Sigmoid colon (tissue), 7 donors: ENCODE measurements around the gene SAMHD1. TPM values are rescaled to one million over a fixed set of nuclear protein-coding genes. Genes with fewer than 3 reads are reported as not detected.
A peak's percentile ranks its signal among the peaks of the same experiment; 100 is the strongest.

Experiments
- DNase-seq: peaks from one replicate; pipeline ENCODE4 v3.0.0-alpha.2; 2019
- H3K27ac ChIP-seq, 4 donors: fragments of 200-600 bp; sonication (generic); one replicate each; pipeline ENCODE4 v1.5.1; 2016 to 2019; ENCODE audit warnings: mild to moderate bottlenecking in 1 of 4
- H3K27me3 ChIP-seq, 3 donors: fragments of 200-600 bp; sonication (generic); one replicate each; pipeline ENCODE4 v1.5.1; 2019; ENCODE audit warnings: mild to moderate bottlenecking in 1 of 3
- H3K36me3 ChIP-seq, 4 donors: fragments of 200-600 bp; sonication (generic); one replicate each; pipeline ENCODE4 v1.5.1; 2016 to 2019
- H3K4me1 ChIP-seq, 4 donors: fragments of 200-600 bp; sonication (generic); one replicate each; pipeline ENCODE4 v1.5.1; 2017 to 2019
- H3K4me3 ChIP-seq, 4 donors: fragments of 200-600 bp; sonication (generic); one replicate each; pipeline ENCODE4 v1.5.1; 2017 to 2019; ENCODE audit warnings: mild to moderate bottlenecking in 2 of 4, moderate library complexity in 1 of 4
- H3K9me3 ChIP-seq, 4 donors: fragments of 200-600 bp in 3 of 4; sonication (generic) in 3 of 4; one replicate each; pipeline versions ENCODE4 v1.5.1 to v1.6.1; 2013 to 2019
- EP300 ChIP-seq, 4 donors: sonication (generic); formaldehyde crosslinking; IDR thresholded peaks; one replicate each; pipeline ENCODE4 v1.6.1; 2017; ENCODE audit warnings: antibody characterized with exemption in 4 of 4
- POLR2A ChIP-seq, 2 donors: fragments of 450-650 bp; IDR thresholded peaks; one replicate each; pipeline ENCODE4 v1.6.1; 2016; ENCODE audit warnings: antibody characterized with exemption in 2 of 2, mild to moderate bottlenecking in 2 of 2, moderate library complexity in 2 of 2
- POLR2AphosphoS5 ChIP-seq, 4 donors: sonication (generic); formaldehyde crosslinking; IDR thresholded peaks; one replicate each; pipeline ENCODE4 v1.6.1; 2017; ENCODE audit warnings: antibody characterized with exemption in 4 of 4
- WGBS, 2 donors: extraction: QIAGEN DNeasy Blood & Tissue Kit; methylation state at CpG; one replicate each; pipeline ENCODE4 v1.1.7; 2013; 5-methylcytosine and 5-hydroxymethylcytosine counted together
- intact Hi-C: fragments of 100-400 bp; cut with DNase I; formaldehyde crosslinking; loops from one replicate; pipeline ENCODE4 v1.15.1; 2023
- polyA plus RNA-seq, 3 donors: library from polyadenylated mRNA; stranded (reverse); fragments of 200-250 nt; gene quantifications; one replicate each; pipeline ENCODE4 v1.2.3, GENCODE V29; 2013
- total RNA-seq, 4 donors: library from RNA; depleted of rRNA; stranded (reverse); fragments of >200 nt; gene quantifications; one replicate each; pipeline ENCODE4 v1.1.0, GENCODE V29; 2016
- TF ChIP-seq, protein P1 (sequence below), 4 experiments: fragments of 450-650 bp in 3 of 4; fragments of 200-600 bp in 1 of 4; IDR thresholded peaks; one replicate each; pipeline ENCODE4 v1.5.1; 2016 to 2019; ENCODE audit warnings: antibody characterized with exemption in 4 of 4, mild to moderate bottlenecking in 3 of 4, moderate library complexity in 2 of 4
- donor health status: healthy with polysubstance abuse.
- donor health status: Bipolar disorder and iron deficiency.
- donor health status: healthy.

Gene SAMHD1
- total and polyA plus RNA-seq, 7 donors: 27.0 to 179 (median 89.6) TPM

DNA sequence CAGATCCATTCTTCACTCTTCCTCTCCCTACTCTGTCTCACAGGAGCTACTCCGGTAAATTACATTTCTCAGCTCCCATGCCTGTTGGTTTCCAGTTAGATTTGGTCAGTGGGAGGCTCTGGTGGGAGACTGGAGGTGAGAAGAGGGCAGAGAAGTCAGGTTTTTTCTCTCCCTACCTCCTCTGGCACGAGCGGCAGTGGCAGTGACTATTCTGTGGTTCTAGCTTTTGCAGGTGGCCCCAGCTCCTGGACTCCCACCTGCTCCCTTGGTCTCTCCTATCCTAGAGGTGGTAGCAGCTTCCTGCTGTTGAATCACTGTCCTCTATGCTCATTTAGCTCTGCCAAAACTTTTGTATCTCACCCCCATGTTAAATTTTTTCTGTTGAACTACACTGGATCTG is 57.7 kb downstream of the SAMHD1 start:
- Histone ChIP-seq H3K4me1 (no peaks in the 10 kb centered on the region), H3K27ac (no peak overlapping the region), H3K9me3 (no peaks in the 10 kb centered on the region), H3K27me3 (no peaks in the 10 kb centered on the region), H3K4me3 (no peak overlapping the region), H3K36me3 (peaks cover 0 to 84% (median 35%) of the 10 kb centered on the region in 4 donors)
- intact Hi-C loops: no loop called here
- 92 to 95% methylated on average over 3 of the region's 3 CpGs for WGBS, 2 donors
- DNase-seq: no peak
- no peak for TF ChIP-seq EP300 (IDR thresholded peaks at IDR 0.05)
- no peak for TF ChIP-seq POLR2AphosphoS5 (IDR thresholded peaks at IDR 0.05)
- TF ChIP-seq, protein P1, sequence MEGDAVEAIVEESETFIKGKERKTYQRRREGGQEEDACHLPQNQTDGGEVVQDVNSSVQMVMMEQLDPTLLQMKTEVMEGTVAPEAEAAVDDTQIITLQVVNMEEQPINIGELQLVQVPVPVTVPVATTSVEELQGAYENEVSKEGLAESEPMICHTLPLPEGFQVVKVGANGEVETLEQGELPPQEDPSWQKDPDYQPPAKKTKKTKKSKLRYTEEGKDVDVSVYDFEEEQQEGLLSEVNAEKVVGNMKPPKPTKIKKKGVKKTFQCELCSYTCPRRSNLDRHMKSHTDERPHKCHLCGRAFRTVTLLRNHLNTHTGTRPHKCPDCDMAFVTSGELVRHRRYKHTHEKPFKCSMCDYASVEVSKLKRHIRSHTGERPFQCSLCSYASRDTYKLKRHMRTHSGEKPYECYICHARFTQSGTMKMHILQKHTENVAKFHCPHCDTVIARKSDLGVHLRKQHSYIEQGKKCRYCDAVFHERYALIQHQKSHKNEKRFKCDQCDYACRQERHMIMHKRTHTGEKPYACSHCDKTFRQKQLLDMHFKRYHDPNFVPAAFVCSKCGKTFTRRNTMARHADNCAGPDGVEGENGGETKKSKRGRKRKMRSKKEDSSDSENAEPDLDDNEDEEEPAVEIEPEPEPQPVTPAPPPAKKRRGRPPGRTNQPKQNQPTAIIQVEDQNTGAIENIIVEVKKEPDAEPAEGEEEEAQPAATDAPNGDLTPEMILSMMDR (IDR thresholded peaks at IDR 0.05): no peak
- TF ChIP-seq POLR2A (IDR thresholded peaks at IDR 0.05): no peak

DNA sequence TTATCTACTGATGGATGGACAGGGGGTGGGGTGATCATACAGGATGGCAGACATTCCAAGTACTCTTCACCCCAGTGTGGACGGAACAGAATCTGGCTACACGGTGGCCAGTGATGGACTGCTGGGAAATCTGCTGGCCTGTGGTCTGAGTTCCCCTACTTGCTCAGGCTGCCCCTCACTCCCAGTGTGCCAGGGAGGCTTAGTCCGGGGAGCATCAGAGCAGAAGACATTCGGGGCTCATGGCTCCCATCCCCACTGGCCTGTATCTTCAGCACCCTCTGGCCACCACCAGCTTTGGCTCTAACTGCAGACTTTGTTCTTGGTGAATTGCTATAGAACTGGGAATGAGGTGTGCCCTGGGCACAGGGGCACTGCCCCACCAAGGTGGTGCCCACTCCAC is 60.3 kb downstream of the SAMHD1 start:
- no peak overlapping the region for H3K27ac ChIP-seq
- TF ChIP-seq, protein P1 (IDR thresholded peaks at IDR 0.05): no peak
- TF ChIP-seq POLR2AphosphoS5 (IDR thresholded peaks at IDR 0.05): no peak
- TF ChIP-seq POLR2A (IDR thresholded peaks at IDR 0.05): no peak
- no peak for DNase-seq
- H3K27me3 ChIP-seq: no peaks in the 10 kb centered on the region
- intact Hi-C loops: no loop called here
- peaks cover 0 to 59% (median 26%) of the 10 kb centered on the region in 4 donors for H3K36me3 ChIP-seq
- H3K4me1 ChIP-seq: peaks cover 0 to 12% (median 7%) of the 10 kb centered on the region in 4 donors
- H3K4me3 ChIP-seq: no peak overlapping the region
- no peaks in the 10 kb centered on the region for H3K9me3 ChIP-seq
- WGBS, 2 donors: 96% methylated on average over 4 of the region's 4 CpGs

DNA sequence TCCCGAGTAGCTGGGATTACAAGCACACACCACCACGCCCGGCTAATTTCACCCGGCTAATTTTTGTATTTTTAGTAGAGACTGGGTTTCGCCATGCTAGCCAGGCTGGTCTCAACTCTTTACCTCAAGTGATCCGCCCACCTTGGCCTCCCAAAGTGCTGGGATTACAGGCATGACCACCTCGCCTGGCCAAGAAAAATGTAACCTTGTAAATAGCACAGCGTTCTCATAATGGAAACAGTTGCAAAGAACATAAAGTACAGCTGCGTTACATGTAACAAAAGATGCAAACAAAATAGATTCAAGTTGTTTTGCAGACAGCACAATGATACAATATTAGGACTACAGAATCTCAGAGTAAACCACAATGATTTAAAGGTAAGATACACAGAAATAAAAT is 60.9 kb downstream of the SAMHD1 start:
- DNase-seq: no peak
- no peaks in the 10 kb centered on the region for H3K9me3 ChIP-seq
- peaks cover 0 to 53% (median 22%) of the 10 kb centered on the region in 4 donors for H3K36me3 ChIP-seq
- H3K4me1 ChIP-seq: peaks cover 0 to 12% (median 7%) of the 10 kb centered on the region in 4 donors
- intact Hi-C loops: no loop called here
- H3K27ac ChIP-seq: no peak overlapping the region
- 90 to 92% methylated on average over 9 of the region's 9 CpGs for WGBS, 2 donors
- TF ChIP-seq EP300 (IDR thresholded peaks at IDR 0.05): no peak
- TF ChIP-seq, protein P1 (IDR thresholded peaks at IDR 0.05): no peak
- TF ChIP-seq POLR2AphosphoS5 (IDR thresholded peaks at IDR 0.05): no peak
- no peak for TF ChIP-seq POLR2A (IDR thresholded peaks at IDR 0.05)
- no peak overlapping the region for H3K4me3 ChIP-seq
- H3K27me3 ChIP-seq: no peaks in the 10 kb centered on the region

DNA sequence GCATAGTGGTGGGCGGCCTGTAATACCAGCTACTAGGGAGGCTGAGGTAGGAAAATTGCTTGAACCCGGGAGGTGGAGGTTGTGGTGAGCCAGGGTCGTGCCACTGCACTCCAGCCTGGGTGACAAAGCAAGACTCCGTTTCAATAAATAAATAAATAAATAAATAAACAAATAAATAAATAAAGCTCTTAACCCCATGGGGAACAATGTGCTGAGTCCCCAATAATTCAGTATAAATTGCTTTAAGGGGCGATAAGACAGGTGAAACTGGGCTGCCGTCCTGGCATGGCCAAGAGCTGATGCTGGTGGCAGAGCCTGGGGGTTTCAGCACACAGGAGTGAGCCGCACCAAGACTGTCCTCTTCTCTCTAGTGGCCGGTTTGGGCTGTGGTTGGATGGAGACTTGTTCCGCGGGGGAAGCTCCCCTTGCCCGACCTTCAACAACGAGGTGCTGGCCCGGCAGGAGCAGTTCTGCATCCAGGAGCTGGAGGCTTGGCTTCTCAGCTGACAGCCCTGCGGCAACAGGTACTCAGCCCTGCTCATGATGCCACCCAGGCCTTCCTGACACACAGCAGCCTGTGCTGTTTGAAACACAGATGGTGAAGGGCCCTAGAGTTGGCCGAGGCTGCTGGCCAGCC is 62.5 kb downstream of the SAMHD1 start:
- H3K4me1 ChIP-seq: peaks cover 0 to 12% (median 7%) of the 10 kb centered on the region in 4 donors
- no peak overlapping the region for H3K27ac ChIP-seq
- H3K4me3 ChIP-seq: no peak overlapping the region
- intact Hi-C loops: loop anchor here (5.0 kb wide), 2 partner anchors 117 to 277 kb away; partner anchors contain the start of gene DSN1
- 84 to 88% methylated on average over 15 of the region's 15 CpGs for WGBS, 2 donors
- peaks cover 0 to 42% (median 13%) of the 10 kb centered on the region in 4 donors for H3K36me3 ChIP-seq
- H3K9me3 ChIP-seq: no peaks in the 10 kb centered on the region
- peak in 1 of 4 donors; percentile 7 for TF ChIP-seq POLR2AphosphoS5 (IDR thresholded peaks at IDR 0.05)
- TF ChIP-seq, protein P1 (IDR thresholded peaks at IDR 0.05): no peak
- no peaks in the 10 kb centered on the region for H3K27me3 ChIP-seq
- DNase-seq: no peak

DNA sequence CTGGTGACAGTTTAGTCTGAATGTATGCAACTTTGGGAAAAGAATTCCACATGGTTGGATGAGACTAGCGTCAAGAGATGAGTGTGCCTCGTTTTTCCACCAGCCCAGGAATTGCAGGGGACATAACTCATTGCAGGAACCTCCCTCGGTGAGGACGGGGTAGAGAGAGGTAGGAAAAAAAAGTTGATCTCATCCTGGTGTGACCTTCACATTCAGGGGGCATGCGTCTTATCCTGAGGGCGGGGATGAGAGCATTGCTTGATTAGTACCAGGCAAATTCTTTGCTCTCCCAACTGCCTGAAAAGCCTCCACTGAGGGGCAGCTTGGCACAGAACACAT is 63.8 kb downstream of the SAMHD1 start:
- 62 to 69% methylated on average over 6 of the region's 6 CpGs for WGBS, 2 donors

More for the DNA sequence above, 63.8 kb downstream of the SAMHD1 start:
- intact Hi-C loops: loop anchor here (5.0 kb wide), 2 partner anchors 115 to 275 kb away; partner anchors contain the start of gene DSN1
- Histone ChIP-seq H3K36me3 (peaks cover 0 to 29% (median 7%) of the 10 kb centered on the region in 4 donors), H3K4me3 (no peak overlapping the region), H3K9me3 (no peaks in the 10 kb centered on the region), H3K27me3 (no peaks in the 10 kb centered on the region), H3K27ac (peak overlapping the region in 2 of 4 donors; percentile 0 to 33), H3K4me1 (peaks cover 0 to 12% (median 7%) of the 10 kb centered on the region in 4 donors)
- no peak for DNase-seq
- TF ChIP-seq EP300 (IDR thresholded peaks at IDR 0.05) (no peak), POLR2AphosphoS5 (IDR thresholded peaks at IDR 0.05) (peak in 1 of 4 donors; percentile 27)
